HEK293T (cell line): Measurements from ENCODE around the gene TTC23L.

Experiments
- ARNT ChIP-seq: fragments of 450-650 bp; IDR thresholded peaks from 2 replicates; pipeline ENCODE4 v1.6.1; 2017; ENCODE audit warnings: mild to moderate bottlenecking
- BHLHE40 ChIP-seq: fragments of 450-650 bp; IDR thresholded peaks from 2 replicates; pipeline ENCODE4 v1.6.1; 2016; ENCODE audit warnings: mild to moderate bottlenecking, moderate library complexity, borderline replicate concordance
- CTBP1 ChIP-seq: fragments of 450-650 bp; IDR thresholded peaks from 2 replicates; pipeline ENCODE4 v1.6.1; 2016; ENCODE audit warnings: borderline replicate concordance
- ELF4 ChIP-seq: fragments of 450-650 bp; IDR thresholded peaks from 2 replicates; pipeline ENCODE4 v1.6.1; 2017; ENCODE audit warnings: antibody characterized with exemption
- FOXA1 ChIP-seq: fragments of 450-650 bp; IDR thresholded peaks from 2 replicates; pipeline ENCODE4 v1.6.1; 2016; ENCODE audit warnings: mild to moderate bottlenecking
- FOXK2 ChIP-seq: fragments of 450-650 bp; IDR thresholded peaks from 2 replicates; pipeline ENCODE4 v1.6.1; 2016; ENCODE audit warnings: mild to moderate bottlenecking
- HDGF ChIP-seq: fragments of 450-650 bp; IDR thresholded peaks from 2 replicates; pipeline ENCODE4 v1.6.1; 2017; ENCODE audit warnings: antibody characterized with exemption, borderline replicate concordance
- LEF1 ChIP-seq: fragments of 450-650 bp; IDR thresholded peaks from 2 replicates; pipeline ENCODE4 v1.6.1; 2017; ENCODE audit warnings: mild to moderate bottlenecking, borderline replicate concordance
- SUZ12 ChIP-seq: fragments of 450-650 bp; IDR thresholded peaks from 2 replicates; pipeline ENCODE4 v1.6.1; 2016; ENCODE audit warnings: mild to moderate bottlenecking
- ZNF384 ChIP-seq: fragments of 450-650 bp; IDR thresholded peaks from 2 replicates; pipeline ENCODE4 v1.6.1; 2016

- TF ChIP-seq SUZ12: no peak
- TF ChIP-seq ARNT: no peak
- TF ChIP-seq FOXA1: no peak
- no peak for TF ChIP-seq LEF1
- TF ChIP-seq BHLHE40: no peak
- TF ChIP-seq ZNF384: no peak
- no peak for TF ChIP-seq FOXK2
- TF ChIP-seq CTBP1: no peak
- no peak for TF ChIP-seq ELF4
- no peak for TF ChIP-seq HDGF
These were observed 105.1 kb downstream of the TTC23L start for GRCh38 chr5:34944044-34944443.
